Measurements from ENCODE around the gene QKI.
"Not testable (repeated sequence)": the region's sequence is repeated elsewhere in the genome, so short reads cannot be mapped to it uniquely, and the experiment has no call there.

The QKI gene

GRCh38 chr6:163580311-163581030, 166.0 kb downstream of the QKI start:
- no peak for DNase-seq (ENCODE audit: low read depth)

GRCh38 chr6:163583558-163583957, 169.0 kb downstream of the QKI start:
- DNase-seq (ENCODE audit: low read depth): no peak

- DNase-seq (ENCODE audit: low read depth): no peak
Observed at GRCh38 chr6:163585932-163586437, 171.5 kb downstream of the QKI start.

GRCh38 chr6:163586888-163587287, 172.4 kb downstream of the QKI start:
- DNase-seq (ENCODE audit: low read depth): no peak

- no peak for DNase-seq (ENCODE audit: low read depth)
Observed at GRCh38 chr6:163588220-163588919, 173.9 kb downstream of the QKI start.

- DNase-seq (ENCODE audit: low read depth): no peak
Observed at GRCh38 chr6:163589387-163589786, 174.9 kb downstream of the QKI start.

- DNase-seq (ENCODE audit: low read depth): not testable (repeated sequence)
Observed at GRCh38 chr6:163590132-163590531, 175.6 kb downstream of the QKI start.

- no peak for DNase-seq (ENCODE audit: low read depth)
Observed at GRCh38 chr6:163592872-163593271, 178.4 kb downstream of the QKI start.

GRCh38 chr6:163596174-163596573, 181.7 kb downstream of the QKI start:
- DNase-seq (ENCODE audit: low read depth): no peak

- DNase-seq (ENCODE audit: low read depth): no peak
Observed at GRCh38 chr6:163599136-163599535, 184.6 kb downstream of the QKI start.

- no peak for DNase-seq (ENCODE audit: low read depth)
Observed at GRCh38 chr6:163599684-163600083, 185.2 kb downstream of the QKI start.

- no peak for DNase-seq (ENCODE audit: low read depth)
Observed at GRCh38 chr6:163600331-163600730, 185.8 kb downstream of the QKI start.

GRCh38 chr6:163600781-163601180, 186.3 kb downstream of the QKI start:
- no peak for DNase-seq (ENCODE audit: low read depth)

GRCh38 chr6:163602851-163603250, 188.3 kb downstream of the QKI start:
- no peak for DNase-seq (ENCODE audit: low read depth)

GRCh38 chr6:163603395-163603794, 188.9 kb downstream of the QKI start:
- DNase-seq (ENCODE audit: low read depth): no peak

- no peak for DNase-seq (ENCODE audit: low read depth)
Observed at GRCh38 chr6:163605385-163606097, 191.0 kb downstream of the QKI start.

GRCh38 chr6:163607792-163608191, 193.3 kb downstream of the QKI start:
- no peak for DNase-seq (ENCODE audit: low read depth)

- DNase-seq (ENCODE audit: low read depth): no peak
Observed at GRCh38 chr6:163608204-163608644, 193.7 kb downstream of the QKI start.

GRCh38 chr6:163612200-163612599, 197.7 kb downstream of the QKI start:
- DNase-seq (ENCODE audit: low read depth): no peak

GRCh38 chr6:163613025-163613424, 198.5 kb downstream of the QKI start:
- no peak for DNase-seq (ENCODE audit: low read depth)

GRCh38 chr6:163613668-163614067, 199.2 kb downstream of the QKI start:
- no peak for DNase-seq (ENCODE audit: low read depth)

GRCh38 chr6:163616452-163616851, 201.9 kb downstream of the QKI start:
- DNase-seq (ENCODE audit: low read depth): no peak

GRCh38 chr6:163617549-163617948, 203.0 kb downstream of the QKI start:
- no peak for DNase-seq (ENCODE audit: low read depth)

Measured in T-helper 22 cell (primary cell).